ENCODE results near the gene LHFPL3.

GRCh38 chr7:104873401-104873800 is 545.0 kb downstream of the LHFPL3 start:
- no peak for TF ChIP-seq ZFX (CRISPR knock-in tag; IDR thresholded peaks at IDR 0.05)
- no peak for TF ChIP-seq MXD1 (CRISPR knock-in tag; IDR thresholded peaks at IDR 0.05; ENCODE audit: borderline replicate concordance, poor library complexity, severe bottlenecking)
- TF ChIP-seq, protein P1, sequence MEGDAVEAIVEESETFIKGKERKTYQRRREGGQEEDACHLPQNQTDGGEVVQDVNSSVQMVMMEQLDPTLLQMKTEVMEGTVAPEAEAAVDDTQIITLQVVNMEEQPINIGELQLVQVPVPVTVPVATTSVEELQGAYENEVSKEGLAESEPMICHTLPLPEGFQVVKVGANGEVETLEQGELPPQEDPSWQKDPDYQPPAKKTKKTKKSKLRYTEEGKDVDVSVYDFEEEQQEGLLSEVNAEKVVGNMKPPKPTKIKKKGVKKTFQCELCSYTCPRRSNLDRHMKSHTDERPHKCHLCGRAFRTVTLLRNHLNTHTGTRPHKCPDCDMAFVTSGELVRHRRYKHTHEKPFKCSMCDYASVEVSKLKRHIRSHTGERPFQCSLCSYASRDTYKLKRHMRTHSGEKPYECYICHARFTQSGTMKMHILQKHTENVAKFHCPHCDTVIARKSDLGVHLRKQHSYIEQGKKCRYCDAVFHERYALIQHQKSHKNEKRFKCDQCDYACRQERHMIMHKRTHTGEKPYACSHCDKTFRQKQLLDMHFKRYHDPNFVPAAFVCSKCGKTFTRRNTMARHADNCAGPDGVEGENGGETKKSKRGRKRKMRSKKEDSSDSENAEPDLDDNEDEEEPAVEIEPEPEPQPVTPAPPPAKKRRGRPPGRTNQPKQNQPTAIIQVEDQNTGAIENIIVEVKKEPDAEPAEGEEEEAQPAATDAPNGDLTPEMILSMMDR (IDR thresholded peaks at IDR 0.05 in 2 of 3, conservative IDR thresholded peaks at IDR 0.05 in 1 of 3; ENCODE audit: insufficient read depth in 2 of 3, low read depth in 1 of 3, low read length in 3 of 3): no peak
- no peak for TF ChIP-seq POLR3A (IDR thresholded peaks at IDR 0.05; ENCODE audit: borderline replicate concordance, extremely low read depth, insufficient read depth, insufficient read length)
- no peak for TF ChIP-seq FOXA1 (IDR thresholded peaks at IDR 0.05; ENCODE audit: borderline replicate concordance)
- no peak for TF ChIP-seq ZNF23 (CRISPR knock-in tag; IDR thresholded peaks at IDR 0.05)
- TF ChIP-seq POLR2A (conservative IDR thresholded peaks at IDR 0.05): no peak
- no peak for TF ChIP-seq RFX1 (IDR thresholded peaks at IDR 0.05)
- no peak for TF ChIP-seq NFIC (IDR thresholded peaks at IDR 0.05)
- no peak for TF ChIP-seq ZNF274 (IDR thresholded peaks at IDR 0.05; ENCODE audit: borderline replicate concordance, low read depth, low read length)
- TF ChIP-seq ZNF766 (CRISPR knock-in tag; conservative IDR thresholded peaks at IDR 0.05): no peak

All from K562 (cell line).